Common myeloid progenitor, CD34-positive (primary cell): ENCODE results near the gene GFOD1.

ENCODE experiments used
- CTCF ChIA-PET: fragments of 350-600 bp; sonication (Branson Sonifier 250); formaldehyde crosslinking; loops from one replicate; lab custom pipeline; 2021; ENCODE audit warnings: antibody characterized with exemption; lab: Charles Lee
- POLR2A ChIA-PET: fragments of 350-600 bp; sonication (Branson Sonifier 250); formaldehyde crosslinking; loops from one replicate; lab custom pipeline; 2021; ENCODE audit warnings: antibody characterized with exemption; lab: Charles Lee
- DNase-seq, 3 donors: peaks; one replicate each; pipeline versions ENCODE4 v3.0.0 to v3.0.0-alpha.2; 2013
- H3K27ac ChIP-seq, 2 experiments: 1 replicate in 1 of 2; 2 replicates in 1 of 2; pipeline ENCODE4 v1.7.0; 2013; ENCODE audit warnings: inconsistent platforms in 2 of 2, low read length in 2 of 2, mild to moderate bottlenecking in 2 of 2, low read depth in 1 of 2, moderate library complexity in 1 of 2; ENCODE audit not compliant: severe bottlenecking in 2 of 2, insufficient read depth in 1 of 2, poor library complexity in 1 of 2
- H3K27me3 ChIP-seq, 5 experiments: replicated peaks in 2 of 5; 1 replicate in 3 of 5; 2 replicates in 2 of 5; pipeline versions ENCODE4 v1.6.1 to v1.7.0; 2013; ENCODE audit warnings: low read length in 4 of 5, mild to moderate bottlenecking in 2 of 5, moderate library complexity in 2 of 5, inconsistent platforms in 1 of 5; ENCODE audit not compliant: insufficient read depth in 5 of 5, control insufficient read depth in 4 of 5
- H3K36me3 ChIP-seq, 4 experiments: 1 replicate in 2 of 4; 2 replicates in 2 of 4; pipeline versions ENCODE4 v1.6.1 to v1.7.0; 2013; ENCODE audit warnings: low read length in 3 of 4, control low read depth in 1 of 4, mild to moderate bottlenecking in 1 of 4; ENCODE audit not compliant: control insufficient read depth in 4 of 4, insufficient read depth in 4 of 4
- H3K4me1 ChIP-seq, 4 experiments: 1 replicate in 3 of 4; 2 replicates in 1 of 4; pipeline versions ENCODE4 v1.6.1 to v1.7.1; 2013; ENCODE audit warnings: low read length in 3 of 4, mild to moderate bottlenecking in 3 of 4, control low read depth in 1 of 4, inconsistent platforms in 1 of 4, moderate library complexity in 1 of 4; ENCODE audit not compliant: control insufficient read depth in 4 of 4, insufficient read depth in 4 of 4; ENCODE audit errors: control extremely low read depth in 1 of 4
- H3K4me3 ChIP-seq, 7 experiments: 1 replicate in 4 of 7; 2 replicates in 3 of 7; pipeline versions ENCODE4 v1.5.1 to v1.7.0; 2013; ENCODE audit warnings: mild to moderate bottlenecking in 7 of 7, low read length in 6 of 7, moderate library complexity in 6 of 7, inconsistent platforms in 2 of 7, low read depth in 2 of 7, control low read depth in 1 of 7; ENCODE audit not compliant: insufficient read depth in 4 of 7, control insufficient read depth in 1 of 7; ENCODE audit errors: extremely low read depth in 1 of 7
- H3K9me3 ChIP-seq, 5 experiments: 1 replicate in 4 of 5; 2 replicates in 1 of 5; pipeline versions ENCODE4 v1.6.1 to v1.7.1; 2013; ENCODE audit warnings: low read length in 4 of 5, mild to moderate bottlenecking in 2 of 5, inconsistent platforms in 1 of 5, low read depth in 1 of 5, moderate library complexity in 1 of 5; ENCODE audit not compliant: control insufficient read depth in 4 of 5, insufficient read depth in 2 of 5; ENCODE audit errors: control extremely low read depth in 1 of 5
- WGBS: methylation state at CpG from one replicate; pipeline ENCODE4 v1.1.5; 2013; ENCODE audit not compliant: insufficient coverage; 5-methylcytosine and 5-hydroxymethylcytosine counted together

The GFOD1 gene

DNA sequence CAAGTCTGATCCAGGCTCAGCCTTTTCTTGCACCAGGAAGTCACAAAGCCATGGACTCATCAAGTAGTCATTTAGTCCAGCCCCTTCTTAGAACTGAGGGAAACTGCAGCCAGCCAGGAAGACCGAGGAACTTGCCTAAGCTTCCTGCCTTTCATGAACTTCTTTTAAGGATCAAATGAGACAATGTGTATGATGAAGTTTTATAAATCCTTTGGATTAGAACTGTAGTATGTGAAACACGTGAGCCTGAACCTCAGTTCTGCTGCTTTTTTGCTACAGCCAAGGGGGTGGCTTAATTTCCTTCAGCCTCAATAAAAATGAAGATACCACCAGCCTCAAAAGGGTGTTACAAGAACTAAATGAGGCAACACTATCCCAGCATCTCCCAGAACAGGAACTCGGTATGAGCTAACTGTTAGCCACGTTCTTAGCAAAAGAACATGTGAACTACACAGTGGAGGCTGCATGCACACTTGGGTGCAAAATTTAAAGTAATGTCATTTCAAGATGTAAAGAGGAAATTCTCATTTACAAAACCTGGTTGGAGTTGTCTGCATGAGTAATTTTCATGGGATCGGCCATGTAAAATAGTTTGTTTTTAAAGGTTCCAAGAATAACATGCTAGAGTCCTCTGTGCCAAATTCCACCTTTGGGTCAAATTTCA is 83.0 kb downstream of the GFOD1 start:
- Histone ChIP-seq H3K36me3 (no peaks in the 10 kb centered on the region), H3K27ac (no peak overlapping the region), H3K9me3 (no peaks in the 10 kb centered on the region), H3K4me1 (peaks cover 0 to 18% (median 6%) of the 10 kb centered on the region in 4 experiments), H3K4me3 (no peak overlapping the region), H3K27me3 (no peaks in the 10 kb centered on the region)
- DNase-seq, result no peak
- ChIA-PET CTCF (interaction anchor here (1.0 to 2.1 kb wide), 5 partner anchors 9 to 220 kb away, joined by 3 to 6 read pairs (median 4); no protein-coding TSS in a partner anchor), POLR2A (interaction anchor here (0.6 kb wide), 1 partner anchor 11 kb away, joined by 5 read pairs; no protein-coding TSS in a partner anchor)
- whole genome bisulfite sequencing, result 69% methylated on average over 4 of the region's 5 CpGs

DNA sequence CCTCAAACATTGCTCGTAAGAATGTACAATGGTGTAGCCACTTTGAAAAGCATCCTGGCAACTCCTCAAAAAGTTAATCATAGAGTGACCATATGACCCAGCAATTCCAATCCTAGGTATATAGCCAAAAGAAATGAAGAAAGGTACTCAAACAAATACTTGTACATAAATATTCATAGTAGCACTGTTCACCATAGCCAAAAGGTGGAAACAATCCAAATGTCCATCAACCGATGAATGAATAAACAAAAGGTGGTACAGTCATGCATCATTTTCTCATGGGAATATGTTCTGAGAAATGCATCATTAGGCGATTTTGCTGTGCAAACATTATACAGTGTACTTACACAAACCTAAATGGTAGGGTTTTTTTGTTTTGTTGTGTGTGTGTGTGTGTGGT is 84.7 kb downstream of the GFOD1 start:
- H3K27me3 ChIP-seq, result no peaks in the 10 kb centered on the region
- no peak for DNase-seq
- no peak overlapping the region for H3K27ac ChIP-seq
- ChIA-PET POLR2A (no interaction called here), CTCF (no interaction called here)
- peaks cover 2 to 19% (median 14%) of the 10 kb centered on the region in 4 experiments for H3K4me1 ChIP-seq
- H3K9me3 ChIP-seq, result no peaks in the 10 kb centered on the region
- WGBS, result 100% methylated on average over 1 of the region's 3 CpGs
- H3K36me3 ChIP-seq, result no peaks in the 10 kb centered on the region
- no peak overlapping the region for H3K4me3 ChIP-seq

- CTCF ChIA-PET, result interaction anchor here (1.4 to 1.5 kb wide), 2 partner anchors 11 to 13 kb away, joined by 3 read pairs; no protein-coding TSS in a partner anchor
- 100% methylated on average over 2 of the region's 3 CpGs for WGBS
Observed at GRCh38 chr6:13400772-13401171, 86.6 kb downstream of the GFOD1 start.

GRCh38 chr6:13398421-13398994 is 88.9 kb downstream of the GFOD1 start:
- DNase-seq, result no peak
- ChIA-PET POLR2A (no interaction called here), CTCF (interaction anchor here (1.2 to 2.1 kb wide), 8 partner anchors 9 to 76 kb away, joined by 3 to 9 read pairs (median 4); no protein-coding TSS in a partner anchor)
- H3K27ac ChIP-seq, result no peak overlapping the region
- H3K9me3 ChIP-seq, result no peaks in the 10 kb centered on the region
- H3K4me1 ChIP-seq, result peaks cover 5 to 41% (median 36%) of the 10 kb centered on the region in 4 experiments
- no peak overlapping the region for H3K4me3 ChIP-seq
- 77% methylated on average over 7 of the region's 9 CpGs for WGBS
- H3K27me3 ChIP-seq, result no peaks in the 10 kb centered on the region
- H3K36me3 ChIP-seq, result no peaks in the 10 kb centered on the region

More at GRCh38 chr6:13400772-13401171, 86.6 kb downstream of the GFOD1 start:
- Histone ChIP-seq H3K9me3 (no peaks in the 10 kb centered on the region), H3K36me3 (no peaks in the 10 kb centered on the region), H3K27ac (no peak overlapping the region), H3K4me1 (peaks cover 10 to 38% (median 29%) of the 10 kb centered on the region in 4 experiments), H3K4me3 (no peak overlapping the region), H3K27me3 (no peaks in the 10 kb centered on the region)
- no peak for DNase-seq
- POLR2A ChIA-PET, result no interaction called here

DNA sequence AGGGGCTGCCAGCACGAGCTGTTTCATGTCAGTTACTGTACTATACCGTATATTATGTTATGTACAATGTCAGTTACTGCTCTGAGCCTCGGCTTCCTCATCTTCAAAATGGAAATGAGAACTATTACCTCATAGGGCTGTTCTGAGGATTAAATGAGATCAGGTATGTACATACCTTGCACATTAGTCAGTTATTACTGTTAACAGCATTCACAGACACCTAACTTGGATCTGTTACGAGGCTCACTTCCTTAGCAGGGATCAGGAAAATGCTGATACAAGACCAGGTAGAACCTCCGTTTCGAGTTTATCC is 89.4 kb downstream of the GFOD1 start:
- Histone ChIP-seq H3K9me3 (no peaks in the 10 kb centered on the region), H3K4me1 (peaks cover 5 to 41% (median 36%) of the 10 kb centered on the region in 4 experiments), H3K27ac (no peak overlapping the region), H3K27me3 (no peaks in the 10 kb centered on the region), H3K36me3 (no peaks in the 10 kb centered on the region), H3K4me3 (no peak overlapping the region)
- no CpG with 5 or more reads among the region's 6 CpGs for whole genome bisulfite sequencing
- DNase-seq, result peak in 1 of 3 donors; percentile 57
- ChIA-PET POLR2A (no interaction called here), CTCF (interaction anchor here (1.2 to 2.1 kb wide), 7 partner anchors 10 to 76 kb away, joined by 3 to 7 read pairs (median 4); no protein-coding TSS in a partner anchor)

GRCh38 chr6:13397359-13398068 is 89.9 kb downstream of the GFOD1 start:
- H3K9me3 ChIP-seq, result no peaks in the 10 kb centered on the region
- WGBS, result 34% methylated on average over 3 of the region's 9 CpGs
- no peaks in the 10 kb centered on the region for H3K36me3 ChIP-seq
- H3K4me3 ChIP-seq, result no peak overlapping the region
- peak overlapping the region in 1 of 2 experiments; percentile 96 for H3K27ac ChIP-seq
- ChIA-PET POLR2A (no interaction called here), CTCF (interaction anchor here (1.2 to 2.4 kb wide), 8 partner anchors 10 to 75 kb away, joined by 3 to 8 read pairs (median 4); no protein-coding TSS in a partner anchor)
- DNase-seq, result peak; percentile 37 to 86 (median 77)
- H3K27me3 ChIP-seq, result no peaks in the 10 kb centered on the region
- peaks cover 5 to 42% (median 36%) of the 10 kb centered on the region in 4 experiments for H3K4me1 ChIP-seq
